AG04449 (cell line): ENCODE data around the gene CCDC191.
A peak's percentile ranks its signal among the peaks of the same experiment; 100 is the strongest.

Source experiments
- CTCF ChIA-PET: fragments of 350-600 bp; formaldehyde crosslinking; extraction: SDS; loops from one replicate; lab custom pipeline; 2021; ENCODE audit warnings: antibody characterized with exemption; lab: Yijun Ruan, JAX
- POLR2A ChIA-PET: fragments of 400-600, 350-600 bp; formaldehyde crosslinking; extraction: SDS; loops from one replicate; lab custom pipeline; 2020; ENCODE audit warnings: antibody characterized with exemption, inconsistent platforms; lab: Yijun Ruan, JAX
- DNase-seq: peaks from one replicate; pipeline ENCODE4 v3.0.0-alpha.2; 2010; ENCODE audit warnings: low read depth, low spot score
- H3K4me3 ChIP-seq: 2 replicates; pipeline ENCODE4 v1.5.1; 2011; ENCODE audit warnings: low read depth, mild to moderate bottlenecking, control low read depth, low read length
- TF ChIP-seq, protein P1 (sequence below): IDR thresholded peaks from one replicate; pipeline ENCODE4 v1.5.1; 2011; ENCODE audit warnings: mild to moderate bottlenecking, moderate library complexity, low read length, control low read depth, inconsistent platforms; ENCODE audit not compliant: insufficient read depth; ENCODE audit errors: missing control alignments

The CCDC191 gene

DNA sequence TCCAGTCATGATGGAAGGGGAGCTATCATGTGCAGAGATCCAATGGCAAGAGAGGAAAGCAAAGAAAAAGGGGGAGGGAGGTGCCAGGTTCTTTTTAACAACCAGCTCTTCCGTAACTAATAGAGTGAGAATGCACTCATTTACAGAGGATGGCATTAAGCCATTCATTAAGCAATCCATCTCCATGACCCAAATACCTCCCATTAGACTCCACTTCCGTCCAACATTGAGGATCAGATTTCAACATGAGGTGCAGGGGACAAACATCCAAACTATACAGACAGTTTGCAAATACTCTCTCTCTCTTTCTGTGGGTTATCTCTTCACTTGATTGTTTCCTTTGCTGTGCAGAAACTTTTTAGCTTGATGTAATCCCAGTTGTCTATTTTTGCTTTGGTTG is 87.3 kb downstream of the CCDC191 start:
- ChIA-PET CTCF (no interaction called here), POLR2A (no interaction called here)

DNA sequence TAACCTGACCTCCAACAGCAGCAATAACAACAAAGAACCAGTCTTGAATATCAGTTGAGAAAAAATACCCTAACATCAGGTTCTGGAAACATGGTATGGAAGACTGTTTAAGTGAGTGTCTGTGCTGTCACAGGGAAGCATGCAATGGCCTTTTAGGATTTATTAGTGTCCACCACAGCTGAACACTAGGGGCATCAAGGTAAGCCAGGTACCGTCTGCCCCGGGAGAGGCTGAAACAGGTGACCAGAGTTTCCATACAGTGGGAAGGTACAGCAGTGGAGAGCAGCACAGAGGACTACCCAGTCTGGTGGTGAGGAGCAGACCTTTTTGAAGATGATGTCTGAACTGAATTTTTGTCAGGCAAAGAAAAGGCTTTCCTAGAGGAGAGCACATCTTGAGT is 90.2 kb downstream of the CCDC191 start:
- POLR2A ChIA-PET, result no interaction called here
- TF ChIP-seq, protein P1, sequence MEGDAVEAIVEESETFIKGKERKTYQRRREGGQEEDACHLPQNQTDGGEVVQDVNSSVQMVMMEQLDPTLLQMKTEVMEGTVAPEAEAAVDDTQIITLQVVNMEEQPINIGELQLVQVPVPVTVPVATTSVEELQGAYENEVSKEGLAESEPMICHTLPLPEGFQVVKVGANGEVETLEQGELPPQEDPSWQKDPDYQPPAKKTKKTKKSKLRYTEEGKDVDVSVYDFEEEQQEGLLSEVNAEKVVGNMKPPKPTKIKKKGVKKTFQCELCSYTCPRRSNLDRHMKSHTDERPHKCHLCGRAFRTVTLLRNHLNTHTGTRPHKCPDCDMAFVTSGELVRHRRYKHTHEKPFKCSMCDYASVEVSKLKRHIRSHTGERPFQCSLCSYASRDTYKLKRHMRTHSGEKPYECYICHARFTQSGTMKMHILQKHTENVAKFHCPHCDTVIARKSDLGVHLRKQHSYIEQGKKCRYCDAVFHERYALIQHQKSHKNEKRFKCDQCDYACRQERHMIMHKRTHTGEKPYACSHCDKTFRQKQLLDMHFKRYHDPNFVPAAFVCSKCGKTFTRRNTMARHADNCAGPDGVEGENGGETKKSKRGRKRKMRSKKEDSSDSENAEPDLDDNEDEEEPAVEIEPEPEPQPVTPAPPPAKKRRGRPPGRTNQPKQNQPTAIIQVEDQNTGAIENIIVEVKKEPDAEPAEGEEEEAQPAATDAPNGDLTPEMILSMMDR, result no peak
- DNase-seq, result no peak
- H3K4me3 ChIP-seq, result no peak overlapping the region
- CTCF ChIA-PET, result no interaction called here

More for the DNA sequence above, 87.3 kb downstream of the CCDC191 start:
- no peak overlapping the region for H3K4me3 ChIP-seq
- TF ChIP-seq, protein P1, result no peak
- peak; percentile 26 for DNase-seq

DNA sequence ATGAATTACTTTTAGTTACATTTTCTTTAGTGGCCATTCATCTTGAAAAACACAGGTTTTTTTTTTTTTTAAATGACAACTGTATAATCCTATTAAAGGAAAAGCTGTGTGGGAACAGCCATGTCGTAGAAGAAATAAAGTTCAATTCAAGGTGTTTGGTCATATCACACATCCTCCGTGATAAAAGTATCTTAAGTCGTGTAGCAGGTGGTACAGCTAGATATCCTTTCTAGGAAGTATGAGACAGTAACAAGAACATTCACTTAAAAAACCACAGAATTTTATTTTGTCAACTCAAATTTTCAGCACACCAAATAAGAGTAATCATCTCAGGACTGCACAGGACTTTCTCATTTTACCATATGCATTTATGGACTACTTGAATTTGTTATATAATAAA is 92.4 kb downstream of the CCDC191 start:
- TF ChIP-seq, protein P1, result no peak

DNA sequence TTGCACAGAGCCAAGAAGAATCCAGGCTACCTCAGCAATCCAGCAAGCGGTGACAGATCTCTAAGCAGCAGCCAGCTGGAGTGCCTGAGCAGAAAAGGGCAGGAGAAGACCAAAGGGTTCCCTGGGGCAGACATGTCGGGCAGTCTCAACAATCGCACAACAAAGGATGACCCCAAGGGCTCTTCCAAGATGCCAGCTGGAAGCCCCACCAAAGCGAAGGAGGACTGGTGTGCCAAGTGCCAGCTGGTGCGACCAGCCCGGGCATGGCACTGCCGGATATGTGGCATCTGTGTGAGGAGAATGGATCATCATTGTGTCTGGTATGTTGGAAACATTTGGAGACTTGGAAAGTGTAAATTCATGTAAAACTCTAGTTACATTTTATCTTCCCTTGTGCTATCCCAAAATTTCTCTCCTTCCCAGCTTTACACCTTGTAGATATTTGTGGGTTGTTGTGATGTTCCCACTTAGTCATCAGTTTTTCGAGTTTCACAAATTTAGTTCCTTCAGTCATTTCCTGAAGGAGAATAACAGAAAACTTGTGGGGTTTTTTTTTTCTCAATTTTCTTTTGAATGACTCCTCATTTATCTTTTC is 102.1 kb downstream of the CCDC191 start:
- POLR2A ChIA-PET, result no interaction called here
- no peak overlapping the region for H3K4me3 ChIP-seq
- CTCF ChIA-PET, result interaction anchor here (1.0 kb wide), 1 partner anchor 11 kb away, joined by 3 read pairs; no protein-coding TSS in a partner anchor
- no peak for DNase-seq
- TF ChIP-seq, protein P1, result no peak

More for the DNA sequence above, 92.4 kb downstream of the CCDC191 start:
- ChIA-PET POLR2A (no interaction called here), CTCF (no interaction called here)
- H3K4me3 ChIP-seq, result no peak overlapping the region
- no peak for DNase-seq

DNA sequence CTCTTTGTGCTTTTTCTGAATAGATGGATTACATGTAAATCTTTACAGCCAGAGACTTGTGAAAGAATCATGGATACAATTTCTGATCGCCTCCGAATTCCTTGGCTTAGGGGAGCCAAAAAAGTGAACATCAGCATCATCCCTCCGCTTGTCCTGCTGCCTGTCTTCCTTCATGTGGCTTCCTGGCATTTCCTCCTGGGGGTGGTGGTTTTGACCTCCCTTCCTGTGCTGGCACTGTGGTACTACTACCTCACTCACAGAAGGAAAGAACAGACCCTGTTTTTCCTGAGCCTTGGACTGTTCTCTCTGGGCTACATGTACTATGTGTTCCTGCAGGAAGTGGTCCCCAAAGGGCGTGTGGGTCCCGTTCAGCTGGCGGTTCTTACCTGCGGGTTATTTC is 102.6 kb downstream of the CCDC191 start:
- no peak for DNase-seq
- TF ChIP-seq, protein P1, result no peak
- H3K4me3 ChIP-seq, result no peak overlapping the region
- ChIA-PET POLR2A (no interaction called here), CTCF (interaction anchor here (1.0 kb wide), 1 partner anchor 11 kb away, joined by 3 read pairs; no protein-coding TSS in a partner anchor)

DNA sequence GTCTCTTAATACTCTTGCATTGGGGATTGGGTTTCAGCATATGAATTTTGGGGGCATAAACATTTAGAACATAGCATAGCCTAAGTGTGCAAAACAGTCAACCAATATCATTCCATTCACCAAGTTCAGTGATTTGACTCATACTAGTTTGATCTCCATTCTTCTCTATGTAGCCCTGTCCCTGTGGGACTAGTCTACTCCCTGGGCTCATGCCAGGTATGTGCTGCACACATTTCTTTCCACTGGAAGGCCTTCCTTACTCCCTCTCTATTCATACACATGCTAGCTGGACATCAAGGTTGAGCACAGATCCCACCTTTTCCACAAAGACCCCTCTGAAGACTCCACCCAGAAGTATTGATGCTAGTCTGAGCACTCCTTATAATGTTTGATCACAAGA is 103.4 kb downstream of the CCDC191 start:
- ChIA-PET POLR2A (no interaction called here), CTCF (no interaction called here)
- no peak for DNase-seq
- no peak overlapping the region for H3K4me3 ChIP-seq
- TF ChIP-seq, protein P1, result no peak
